ENCODE data around the gene WDR5. TPM values are rescaled to one million over a fixed set of nuclear protein-coding genes. Genes with fewer than 3 reads are reported as not detected.

The WDR5 gene
- total and polyA plus RNA-seq, 3 experiments from 2014 or later, result 16.4 to 64.3 (median 62.2) TPM

DNA sequence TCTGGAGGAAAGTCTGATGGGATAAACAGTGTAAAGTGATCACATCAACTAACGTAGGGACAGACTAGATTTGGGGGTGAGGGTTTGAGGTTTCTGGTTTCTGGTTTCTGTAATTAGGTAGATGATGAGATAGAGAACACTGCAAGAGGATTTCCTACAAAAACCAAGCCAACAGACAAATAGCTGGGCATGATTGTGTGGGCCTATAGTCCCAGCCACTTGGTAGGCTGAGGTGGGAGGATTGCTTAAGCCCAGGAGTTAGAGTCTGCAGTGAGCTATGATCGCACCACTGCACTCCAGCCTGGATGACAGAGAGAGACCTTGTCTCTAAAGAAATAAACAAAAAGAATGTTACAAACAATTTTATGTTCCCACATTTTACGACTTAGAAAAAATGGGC is 62.9 kb downstream of the WDR5 start:
- peaks cover 25 to 29% (median 28%) of the 10 kb centered on the region in 3 donors for H3K4me1 Mint-ChIP-seq
- H3K4me1 ChIP-seq (ENCODE audit: insufficient read depth, low read length), result peaks cover 11% of the 10 kb centered on the region
- peaks cover 0 to 2% of the 10 kb centered on the region in 2 donors for H3K27me3 Mint-ChIP-seq
- no peak overlapping the region for H3K27ac ChIP-seq (ENCODE audit: low read depth, low read length)
- H3K4me3 ChIP-seq (ENCODE audit: low read length), result no peak overlapping the region
- no peaks in the 10 kb centered on the region for H3K36me3 Mint-ChIP-seq
- no peaks in the 10 kb centered on the region for H3K36me3 ChIP-seq (ENCODE audit: insufficient read depth, low read length)
- H3K9me3 Mint-ChIP-seq, result peaks cover 0 to 7% (median 2%) of the 10 kb centered on the region in 5 donors
- H3K4me3 Mint-ChIP-seq, result peak overlapping the region in 2 of 7 donors; percentile 2 to 33
- ChIA-PET CTCF (interaction anchor here (3.1 kb wide), 1 partner anchor 28 kb away, joined by 13 read pairs; no protein-coding TSS in a partner anchor), POLR2A (no interaction called here)
- no peaks in the 10 kb centered on the region for H3K9me3 ChIP-seq (ENCODE audit: low read length)
- H3K27me3 ChIP-seq (ENCODE audit: insufficient read depth, low read length, poor library complexity, severe bottlenecking), result peaks cover 4% of the 10 kb centered on the region
- DNase-seq, result no peak
- H3K27ac Mint-ChIP-seq, result peak overlapping the region in 2 of 8 donors; percentile 37 to 39

DNA sequence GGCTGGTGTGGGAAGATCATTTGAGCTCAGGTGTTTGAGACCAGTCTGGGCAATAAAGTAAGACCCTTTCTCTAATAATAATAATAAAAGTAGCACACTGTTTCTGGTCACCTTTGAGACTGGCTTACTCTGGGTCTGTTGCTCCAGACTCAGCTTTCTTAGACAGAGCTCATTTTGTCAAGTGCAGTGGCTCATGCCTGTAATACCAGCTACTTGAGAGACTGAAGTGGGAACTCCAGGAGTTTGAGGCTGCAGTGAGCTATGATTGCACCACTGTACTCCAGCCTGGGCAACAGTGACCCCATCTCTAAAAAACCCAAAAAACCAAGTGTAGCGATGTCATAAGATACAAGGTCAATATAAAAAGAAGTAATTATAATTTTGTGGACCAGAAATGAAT is 64.8 kb downstream of the WDR5 start:
- Histone ChIP-seq H3K36me3 (ENCODE audit: insufficient read depth, low read length) (no peaks in the 10 kb centered on the region), H3K27me3 (ENCODE audit: insufficient read depth, low read length, poor library complexity, severe bottlenecking) (peaks cover 4% of the 10 kb centered on the region), H3K27ac (ENCODE audit: low read depth, low read length) (no peak overlapping the region), H3K9me3 (ENCODE audit: low read length) (no peaks in the 10 kb centered on the region), H3K4me3 (ENCODE audit: low read length) (no peak overlapping the region), H3K4me1 (ENCODE audit: insufficient read depth, low read length) (peaks cover 1% of the 10 kb centered on the region)
- Mint-ChIP-seq H3K27me3 (peaks cover 2 to 4% of the 10 kb centered on the region in 2 donors), H3K4me1 (peaks cover 18 to 19% (median 19%) of the 10 kb centered on the region in 3 donors), H3K27ac (no peak overlapping the region), H3K9me3 (peaks cover 3 to 12% (median 5%) of the 10 kb centered on the region in 5 donors), H3K4me3 (no peak overlapping the region), H3K36me3 (peaks cover 0 to 8% (median 0%) of the 10 kb centered on the region in 3 donors)
- ChIA-PET POLR2A (no interaction called here), CTCF (interaction anchor here (3.1 kb wide), 1 partner anchor 30 kb away, joined by 13 read pairs; no protein-coding TSS in a partner anchor)
- no peak for DNase-seq

GRCh38 chr9:134203224-134203623 is 67.3 kb downstream of the WDR5 start:
- POLR2A ChIA-PET, result no interaction called here

DNA sequence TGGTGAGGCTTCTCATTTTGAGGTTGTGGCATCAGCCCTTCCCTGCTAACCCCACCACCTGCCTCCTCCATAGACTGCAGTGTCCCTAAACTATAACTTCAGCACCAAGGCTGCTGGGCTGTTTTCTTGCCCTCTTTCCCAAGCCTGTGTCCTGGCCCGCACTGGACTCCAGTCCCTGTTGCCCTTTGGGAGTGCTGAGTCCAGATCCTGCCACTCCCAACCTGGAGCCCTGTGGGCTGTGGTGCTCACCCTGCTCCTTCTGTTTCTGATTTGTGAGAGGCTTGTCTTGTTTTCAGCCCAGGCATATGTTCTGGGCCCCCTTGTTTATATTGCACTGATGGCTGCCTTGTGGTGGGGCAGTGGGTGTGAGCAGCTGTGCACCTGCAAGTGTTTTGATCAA is 68.2 kb downstream of the WDR5 start:
- H3K36me3 ChIP-seq (ENCODE audit: insufficient read depth, low read length), result no peaks in the 10 kb centered on the region
- Mint-ChIP-seq H3K4me3 (no peak overlapping the region), H3K27me3 (peaks cover 2 to 4% of the 10 kb centered on the region in 2 donors), H3K9me3 (peaks cover 3 to 12% (median 3%) of the 10 kb centered on the region in 5 donors), H3K4me1 (peaks cover 0 to 1% (median 0%) of the 10 kb centered on the region in 3 donors), H3K27ac (peak overlapping the region in 1 of 8 donors; percentile 66), H3K36me3 (peaks cover 0 to 8% (median 0%) of the 10 kb centered on the region in 3 donors)
- CTCF ChIA-PET, result no interaction called here
- no peak overlapping the region for H3K4me3 ChIP-seq (ENCODE audit: low read length)
- no peaks in the 10 kb centered on the region for H3K4me1 ChIP-seq (ENCODE audit: insufficient read depth, low read length)
- H3K9me3 ChIP-seq (ENCODE audit: low read length), result no peaks in the 10 kb centered on the region
- H3K27me3 ChIP-seq (ENCODE audit: insufficient read depth, low read length, poor library complexity, severe bottlenecking), result no peaks in the 10 kb centered on the region
- no peak overlapping the region for H3K27ac ChIP-seq (ENCODE audit: low read depth, low read length)
- POLR2A ChIA-PET, result no interaction called here
- DNase-seq, result no peak

More at GRCh38 chr9:134203224-134203623, 67.3 kb downstream of the WDR5 start:
- no peak for DNase-seq
- H3K4me3 ChIP-seq (ENCODE audit: low read length), result no peak overlapping the region
- Mint-ChIP-seq H3K9me3 (peaks cover 3 to 12% (median 3%) of the 10 kb centered on the region in 5 donors), H3K4me3 (no peak overlapping the region), H3K36me3 (peaks cover 0 to 8% (median 0%) of the 10 kb centered on the region in 3 donors), H3K4me1 (peaks cover 5 to 6% (median 6%) of the 10 kb centered on the region in 3 donors), H3K27me3 (peaks cover 2 to 4% of the 10 kb centered on the region in 2 donors), H3K27ac (peak overlapping the region in 1 of 8 donors; percentile 91)
- CTCF ChIA-PET, result no interaction called here
- H3K36me3 ChIP-seq (ENCODE audit: insufficient read depth, low read length), result no peaks in the 10 kb centered on the region
- H3K27ac ChIP-seq (ENCODE audit: low read depth, low read length), result no peak overlapping the region
- no peaks in the 10 kb centered on the region for H3K27me3 ChIP-seq (ENCODE audit: insufficient read depth, low read length, poor library complexity, severe bottlenecking)
- no peaks in the 10 kb centered on the region for H3K9me3 ChIP-seq (ENCODE audit: low read length)
- no peaks in the 10 kb centered on the region for H3K4me1 ChIP-seq (ENCODE audit: insufficient read depth, low read length)

GRCh38 chr9:134204991-134205578 is 69.2 kb downstream of the WDR5 start:
- no peaks in the 10 kb centered on the region for H3K27me3 ChIP-seq (ENCODE audit: insufficient read depth, low read length, poor library complexity, severe bottlenecking)
- no peaks in the 10 kb centered on the region for H3K4me1 ChIP-seq (ENCODE audit: insufficient read depth, low read length)
- no peaks in the 10 kb centered on the region for H3K36me3 ChIP-seq (ENCODE audit: insufficient read depth, low read length)
- peaks cover 0 to 7% of the 10 kb centered on the region in 2 donors for H3K27me3 Mint-ChIP-seq
- no peak overlapping the region for H3K4me3 ChIP-seq (ENCODE audit: low read length)
- H3K9me3 ChIP-seq (ENCODE audit: low read length), result no peaks in the 10 kb centered on the region
- CTCF ChIA-PET, result interaction anchor here (1.4 kb wide), 1 partner anchor 34 kb away, joined by 3 read pairs; no protein-coding TSS in a partner anchor
- no peaks in the 10 kb centered on the region for H3K4me1 Mint-ChIP-seq
- POLR2A ChIA-PET, result no interaction called here
- peak overlapping the region in 1 of 8 donors; percentile 2 for H3K27ac Mint-ChIP-seq
- H3K4me3 Mint-ChIP-seq, result no peak overlapping the region
- H3K9me3 Mint-ChIP-seq, result peaks cover 3 to 12% (median 3%) of the 10 kb centered on the region in 5 donors
- H3K27ac ChIP-seq (ENCODE audit: low read depth, low read length), result no peak overlapping the region
- DNase-seq, result no peak
- H3K36me3 Mint-ChIP-seq, result peaks cover 0 to 8% (median 0%) of the 10 kb centered on the region in 3 donors

- peaks cover 0 to 7% of the 10 kb centered on the region in 2 donors for H3K27me3 Mint-ChIP-seq
- POLR2A ChIA-PET, result no interaction called here
- no peak overlapping the region for H3K4me3 Mint-ChIP-seq
- CTCF ChIA-PET, result interaction anchor here (1.4 kb wide), 1 partner anchor 35 kb away, joined by 3 read pairs; no protein-coding TSS in a partner anchor
- Histone ChIP-seq H3K27ac (ENCODE audit: low read depth, low read length) (no peak overlapping the region), H3K36me3 (ENCODE audit: insufficient read depth, low read length) (no peaks in the 10 kb centered on the region), H3K9me3 (ENCODE audit: low read length) (no peaks in the 10 kb centered on the region), H3K4me1 (ENCODE audit: insufficient read depth, low read length) (no peaks in the 10 kb centered on the region), H3K27me3 (ENCODE audit: insufficient read depth, low read length, poor library complexity, severe bottlenecking) (no peaks in the 10 kb centered on the region), H3K4me3 (ENCODE audit: low read length) (no peak overlapping the region)
- H3K9me3 Mint-ChIP-seq, result peaks cover 3 to 12% (median 3%) of the 10 kb centered on the region in 5 donors
- no peak for DNase-seq
- H3K27ac Mint-ChIP-seq, result no peak overlapping the region
- no peaks in the 10 kb centered on the region for H3K4me1 Mint-ChIP-seq
- H3K36me3 Mint-ChIP-seq, result peaks cover 0 to 8% (median 0%) of the 10 kb centered on the region in 3 donors
Measured at GRCh38 chr9:134205672-134206310, 69.9 kb downstream of the WDR5 start.

- CTCF ChIA-PET, result interaction anchor here (1.4 kb wide), 1 partner anchor 35 kb away, joined by 3 read pairs; no protein-coding TSS in a partner anchor
- Mint-ChIP-seq H3K4me3 (no peak overlapping the region), H3K27me3 (peaks cover 0 to 7% of the 10 kb centered on the region in 2 donors), H3K36me3 (peaks cover 0 to 8% (median 0%) of the 10 kb centered on the region in 3 donors), H3K4me1 (no peaks in the 10 kb centered on the region), H3K27ac (no peak overlapping the region), H3K9me3 (peaks cover 3 to 12% (median 3%) of the 10 kb centered on the region in 5 donors)
- Histone ChIP-seq H3K27me3 (ENCODE audit: insufficient read depth, low read length, poor library complexity, severe bottlenecking) (no peaks in the 10 kb centered on the region), H3K4me3 (ENCODE audit: low read length) (no peak overlapping the region), H3K36me3 (ENCODE audit: insufficient read depth, low read length) (no peaks in the 10 kb centered on the region), H3K9me3 (ENCODE audit: low read length) (no peaks in the 10 kb centered on the region), H3K4me1 (ENCODE audit: insufficient read depth, low read length) (no peaks in the 10 kb centered on the region), H3K27ac (ENCODE audit: low read depth, low read length) (no peak overlapping the region)
- POLR2A ChIA-PET, result no interaction called here
- peak in 1 of 5 donors; percentile 13 for DNase-seq
Measured at GRCh38 chr9:134206311-134207300, 70.7 kb downstream of the WDR5 start.

Measured in CD8-positive, alpha-beta memory T cell (primary cell).